Transverse colon (tissue), 4 donors: ENCODE measurements around the gene VSX1. TPM values are rescaled to one million over a fixed set of nuclear protein-coding genes. Genes with fewer than 3 reads are reported as not detected.

Source experiments
- DNase-seq: peaks from one replicate; pipeline ENCODE4 v3.0.0-alpha.2; 2019
- H3K27ac ChIP-seq, 4 donors: fragments of 200-600 bp; sonication (generic); 2 replicates each; pipeline ENCODE4 v1.5.1; 2016 to 2018; ENCODE audit warnings: inconsistent platforms in 4 of 4
- H3K27me3 ChIP-seq: fragments of 200-600 bp; sonication (generic); 2 replicates; pipeline ENCODE4 v1.5.1; 2017; ENCODE audit warnings: inconsistent platforms
- H3K36me3 ChIP-seq, 4 donors: fragments of 200-600 bp; sonication (generic); 2 replicates each; pipeline ENCODE4 v1.5.1; 2017 to 2019; ENCODE audit warnings: inconsistent platforms in 4 of 4
- H3K4me1 ChIP-seq, 4 donors: fragments of 200-600 bp; sonication (generic); 2 replicates each; pipeline ENCODE4 v1.5.1; 2017 to 2020; ENCODE audit warnings: inconsistent platforms in 4 of 4
- H3K4me3 ChIP-seq, 4 donors: fragments of 200-600 bp; sonication (generic); 1 replicate in 1 of 4; 2 replicates in 3 of 4; pipeline versions ENCODE4 v1.5.1 to v1.6.1; 2017 to 2019; ENCODE audit warnings: inconsistent platforms in 4 of 4
- H3K9me3 ChIP-seq, 2 donors: fragments of 200-600 bp; sonication (generic); 2 replicates each; pipeline ENCODE4 v1.5.1; 2017 to 2019; ENCODE audit warnings: inconsistent platforms in 2 of 2
- CTCF ChIP-seq, 5 experiments: fragments of 200-600 bp in 3 of 5; fragments of 450-650 bp in 2 of 5; sonication (generic) in 3 of 5; IDR thresholded peaks; 1 replicate in 2 of 5; 2 replicates in 3 of 5; pipeline ENCODE4 v1.5.1; 2016 to 2017; ENCODE audit warnings: antibody characterized with exemption in 5 of 5, inconsistent platforms in 3 of 5, mild to moderate bottlenecking in 2 of 5, moderate library complexity in 1 of 5
- EP300 ChIP-seq: sonication (generic); formaldehyde crosslinking; IDR thresholded peaks from one replicate; pipeline ENCODE4 v1.6.1; 2017; ENCODE audit warnings: antibody characterized with exemption, low read depth
- POLR2A ChIP-seq: fragments of 450-650 bp; IDR thresholded peaks from one replicate; pipeline ENCODE4 v1.6.1; 2016; ENCODE audit warnings: antibody characterized with exemption, mild to moderate bottlenecking, moderate library complexity
- POLR2AphosphoS5 ChIP-seq, 3 donors: sonication (generic); formaldehyde crosslinking; IDR thresholded peaks; one replicate each; pipeline ENCODE4 v1.6.1; 2016; ENCODE audit warnings: antibody characterized with exemption in 3 of 3
- WGBS, 2 donors: methylation state at CpG; one replicate each; pipeline ENCODE4 v1.1.5; 2018; ENCODE audit warnings: low coverage in 1 of 2; 5-methylcytosine and 5-hydroxymethylcytosine counted together
- in situ Hi-C, 4 donors: fragments of 200-750 bp; cut with MboI; loops; one replicate each; pipeline versions ENCODE4 v1.15.0 to v1.15.1; 2017; ENCODE audit warnings: low sequenced_read_pairs in 3 of 4, low pct_ligation_motif_present in 1 of 4, low pct_unique_long_range_greater_than_20kb in 1 of 4
- intact Hi-C: fragments of 100-400 bp; cut with DNase I; formaldehyde crosslinking; loops from one replicate; pipeline ENCODE4 v1.15.1; 2023; ENCODE audit warnings: low total_unique reads
- total RNA-seq, 4 donors: library from RNA; depleted of rRNA; stranded (reverse); fragments of >200 nt; gene quantifications; one replicate each; pipeline ENCODE4 v1.1.0, GENCODE V29; 2016

VSX1 gene
- total RNA-seq, 4 donors from 2014 or later = 0.16 TPM; not detected in 3

GRCh38 chr20:25054995-25055629 is 26.8 kb downstream of the VSX1 start:
- 35 to 69% methylated on average over 2 to 10 of the region's 10 CpGs for WGBS, 2 donors
- DNase-seq = peak; percentile 13
- Histone ChIP-seq H3K27ac (peak overlapping the region; percentile 92 to 98 (median 96)), H3K27me3 (no peaks in the 10 kb centered on the region), H3K4me3 (no peak overlapping the region), H3K4me1 (peaks cover 38 to 78% (median 58%) of the 10 kb centered on the region in 4 donors), H3K9me3 (no peaks in the 10 kb centered on the region), H3K36me3 (no peaks in the 10 kb centered on the region)
- in situ Hi-C loops = loop anchor here in 1 of 4 donors (25.0 kb wide), 1 partner anchor 332 kb away; the partner anchor contains the start of gene ABHD12
- intact Hi-C loops = loop anchor here (10.0 kb wide), 1 partner anchor 210 kb away; no protein-coding TSS in a partner anchor
- TF ChIP-seq EP300 (no peak), POLR2AphosphoS5 (IDR thresholded peaks at IDR 0.05) (no peak), POLR2A (no peak), CTCF (IDR thresholded peaks at IDR 0.05) (no peak)

GRCh38 chr20:25054096-25054820 is 27.7 kb downstream of the VSX1 start:
- Histone ChIP-seq H3K4me3 (no peak overlapping the region), H3K9me3 (no peaks in the 10 kb centered on the region), H3K27ac (peak overlapping the region; percentile 92 to 98 (median 96)), H3K36me3 (no peaks in the 10 kb centered on the region), H3K4me1 (peaks cover 41 to 81% (median 59%) of the 10 kb centered on the region in 4 donors), H3K27me3 (no peaks in the 10 kb centered on the region)
- intact Hi-C loops (loop anchor here (10.0 kb wide), 1 partner anchor 211 kb away; no protein-coding TSS in a partner anchor), in situ Hi-C loops (loop anchor here in 1 of 4 donors (25.0 kb wide), 1 partner anchor 333 kb away; the partner anchor contains the start of gene ABHD12)
- no peak for TF ChIP-seq EP300
- no peak for TF ChIP-seq CTCF (IDR thresholded peaks at IDR 0.05)
- no peak for TF ChIP-seq POLR2A
- peak; percentile 6 for DNase-seq
- 79% methylated on average over 3 of the region's 3 CpGs; no CpG with 5 or more reads in 1 of the 2 donors for WGBS, 2 donors

GRCh38 chr20:25053255-25054031 is 28.5 kb downstream of the VSX1 start:
- peak; percentile 22 for DNase-seq
- no peaks in the 10 kb centered on the region for H3K36me3 ChIP-seq
- H3K4me1 ChIP-seq = peaks cover 47 to 79% (median 54%) of the 10 kb centered on the region in 4 donors
- H3K27ac ChIP-seq = peak overlapping the region; percentile 92 to 98 (median 96)
- no peaks in the 10 kb centered on the region for H3K27me3 ChIP-seq
- H3K4me3 ChIP-seq = peak overlapping the region in 2 of 4 donors; percentile 1 to 12
- in situ Hi-C loops (loop anchor here in 1 of 4 donors (25.0 kb wide), 1 partner anchor 334 kb away; the partner anchor contains the start of gene ABHD12), intact Hi-C loops (loop anchor here (10.0 kb wide), 1 partner anchor 211 kb away; no protein-coding TSS in a partner anchor)
- 32 to 47% methylated on average over 6 to 11 of the region's 11 CpGs for WGBS, 2 donors
- TF ChIP-seq POLR2AphosphoS5 (IDR thresholded peaks at IDR 0.05) = peak in 2 of 3 donors; percentile 37 to 47
- no peak for TF ChIP-seq EP300
- no peaks in the 10 kb centered on the region for H3K9me3 ChIP-seq

GRCh38 chr20:25052255-25053194 is 29.4 kb downstream of the VSX1 start:
- in situ Hi-C loops = loop anchor here in 1 of 4 donors (25.0 kb wide), 1 partner anchor 335 kb away; the partner anchor contains the start of gene ABHD12

More at GRCh38 chr20:25052255-25053194, 29.4 kb downstream of the VSX1 start:
- peak; percentile 10 for DNase-seq
- H3K9me3 ChIP-seq = no peaks in the 10 kb centered on the region
- H3K4me3 ChIP-seq = no peak overlapping the region
- whole genome bisulfite sequencing, 2 donors = 69 to 78% methylated on average over 16 of the region's 16 CpGs
- intact Hi-C loops = loop anchor here (10.0 kb wide), 1 partner anchor 212 kb away; no protein-coding TSS in a partner anchor
- no peaks in the 10 kb centered on the region for H3K36me3 ChIP-seq
- no peaks in the 10 kb centered on the region for H3K27me3 ChIP-seq
- no peak for TF ChIP-seq EP300
- no peak for TF ChIP-seq POLR2AphosphoS5 (IDR thresholded peaks at IDR 0.05)
- no peak for TF ChIP-seq CTCF (IDR thresholded peaks at IDR 0.05)
- TF ChIP-seq POLR2A = no peak
- peaks cover 46 to 80% (median 55%) of the 10 kb centered on the region in 4 donors for H3K4me1 ChIP-seq
- H3K27ac ChIP-seq = peak overlapping the region; percentile 92 to 98 (median 96)
